G401.6 (cell line): ENCODE measurements around the gene MYL2.

Experiments
- FAIRE-seq: peaks from 2 replicates; lab custom pipeline; 2012; peaks lifted over from hg19 to GRCh38; lab: Jason Lieb, UNC

Gene MYL2

DNA sequence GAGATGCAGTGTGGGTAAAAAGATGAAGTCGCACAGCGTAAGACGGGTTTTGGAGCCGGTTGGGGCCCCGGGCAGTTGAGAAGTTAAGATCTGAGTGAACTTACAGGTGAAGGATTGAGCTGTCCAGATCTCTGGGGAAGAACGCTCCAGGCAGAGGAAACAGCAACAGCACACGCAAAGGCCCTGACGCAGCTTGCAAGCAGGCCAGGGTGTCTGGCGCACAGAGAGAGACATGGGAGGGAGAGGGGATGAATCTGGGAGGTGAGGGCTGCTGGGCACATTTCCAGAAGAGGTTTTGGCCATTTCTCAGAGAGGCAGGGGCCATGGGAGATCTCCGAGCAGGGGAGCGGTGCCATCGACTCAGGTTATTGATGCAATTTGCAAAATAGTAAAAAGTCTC, 31.0 kb downstream of the MYL2 start:
- FAIRE-seq, result no peak

GRCh38 chr12:110888256-110888991, 32.0 kb downstream of the MYL2 start:
- FAIRE-seq, result no peak

DNA sequence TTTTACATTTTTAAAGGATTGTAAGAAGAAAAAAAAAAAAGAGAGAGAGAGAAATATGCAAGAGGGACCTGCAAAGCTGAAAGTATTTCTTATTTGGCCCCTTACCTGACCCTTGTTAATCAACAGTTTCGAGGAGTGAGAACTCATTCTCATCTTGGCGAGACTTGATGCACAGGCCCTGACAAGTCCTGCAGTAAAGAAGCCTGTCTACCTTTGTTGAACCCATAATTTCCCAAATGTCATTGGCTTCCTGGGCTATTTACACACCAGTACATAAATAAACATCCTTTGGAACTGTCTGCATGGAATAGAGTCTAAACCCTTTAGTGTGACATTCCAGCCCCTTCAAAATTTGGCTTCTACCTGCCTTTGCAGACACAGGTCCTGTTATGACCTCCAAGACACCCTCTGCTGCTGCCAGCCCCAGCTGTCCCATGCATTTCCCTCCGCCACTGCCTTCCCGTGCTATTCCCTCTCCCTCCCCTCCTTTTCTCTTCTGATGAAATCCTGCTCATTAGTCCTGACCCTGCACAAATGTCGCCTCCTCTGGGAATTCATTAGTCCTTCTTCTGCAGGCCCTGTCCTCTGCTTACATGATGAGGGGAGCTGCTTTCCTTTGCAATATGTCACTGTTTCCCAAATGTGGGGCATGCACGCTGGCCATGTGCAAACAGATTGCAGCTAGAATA, 35.1 kb downstream of the MYL2 start:
- no peak for FAIRE-seq

GRCh38 chr12:110883251-110883650, 37.1 kb downstream of the MYL2 start:
- FAIRE-seq, result no peak

- no peak for FAIRE-seq
These were observed 39.7 kb downstream of the MYL2 start for GRCh38 chr12:110880651-110881050.

DNA sequence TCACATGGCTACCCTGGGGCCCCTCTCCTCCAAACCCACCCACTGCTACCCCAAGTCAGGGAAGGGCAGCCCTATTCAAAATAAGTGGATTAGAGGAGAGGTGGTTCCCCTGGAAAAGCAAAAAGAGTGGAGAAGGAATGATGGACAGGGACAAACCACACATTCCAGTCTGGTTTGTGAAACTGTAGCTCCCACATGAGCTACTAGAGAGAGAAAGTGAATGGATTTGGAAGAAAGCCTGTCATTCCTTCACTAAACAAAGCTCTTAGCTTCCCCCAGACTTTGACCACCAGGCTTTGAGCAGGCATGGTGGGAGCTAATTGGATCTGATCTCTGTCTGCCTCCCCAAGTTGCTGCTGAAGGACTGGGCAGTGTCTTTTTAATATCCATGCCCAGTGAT, 45.6 kb downstream of the MYL2 start:
- no peak for FAIRE-seq

- FAIRE-seq, result no peak
These were observed 46.0 kb downstream of the MYL2 start for GRCh38 chr12:110874351-110874750.

GRCh38 chr12:110872100-110872499, 48.3 kb downstream of the MYL2 start:
- FAIRE-seq, result no peak

DNA sequence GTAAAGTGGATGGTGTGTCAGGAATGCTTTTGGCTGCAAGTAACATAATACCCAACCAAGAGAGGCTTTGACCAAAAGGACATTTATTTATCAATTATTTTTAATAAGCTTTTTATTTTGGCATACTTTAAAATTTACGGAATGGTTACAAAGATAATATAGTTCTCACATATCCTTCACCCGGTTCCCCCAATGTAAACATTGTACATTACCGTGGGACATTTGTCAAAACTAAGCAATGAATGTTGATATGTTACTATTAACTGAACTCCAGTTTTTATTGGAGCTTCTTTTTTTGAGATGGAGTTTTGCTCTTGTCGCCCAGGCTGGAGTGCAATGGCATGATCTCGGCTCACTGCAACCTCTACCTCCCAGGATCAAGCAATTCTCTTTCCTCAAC, 50.6 kb downstream of the MYL2 start:
- no peak for FAIRE-seq

GRCh38 chr12:110869026-110869425, 51.4 kb downstream of the MYL2 start:
- FAIRE-seq, result no peak

DNA sequence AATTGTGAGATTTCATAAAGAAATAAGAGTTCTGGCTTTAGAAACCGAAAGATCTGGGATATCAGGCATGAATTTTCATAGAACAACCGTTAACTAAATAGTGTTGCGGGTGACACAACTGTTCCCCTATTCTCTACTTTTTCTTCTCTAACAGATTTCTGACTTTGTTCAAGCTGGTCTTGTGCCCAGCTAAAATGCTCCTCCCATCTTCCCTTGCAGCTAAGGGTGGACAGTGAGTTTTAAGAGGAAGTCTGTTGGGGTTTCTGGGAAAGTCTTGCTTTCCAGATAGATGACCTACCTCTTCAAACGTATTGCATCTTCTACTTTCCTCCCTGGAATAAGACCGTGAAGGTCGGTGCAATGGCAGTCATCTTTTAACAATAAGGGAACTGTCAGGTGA, 54.9 kb downstream of the MYL2 start:
- no peak for FAIRE-seq

GRCh38 chr12:110863161-110863560, 57.2 kb downstream of the MYL2 start:
- FAIRE-seq, result no peak

GRCh38 chr12:110862329-110862728, 58.0 kb downstream of the MYL2 start:
- FAIRE-seq, result no peak

DNA sequence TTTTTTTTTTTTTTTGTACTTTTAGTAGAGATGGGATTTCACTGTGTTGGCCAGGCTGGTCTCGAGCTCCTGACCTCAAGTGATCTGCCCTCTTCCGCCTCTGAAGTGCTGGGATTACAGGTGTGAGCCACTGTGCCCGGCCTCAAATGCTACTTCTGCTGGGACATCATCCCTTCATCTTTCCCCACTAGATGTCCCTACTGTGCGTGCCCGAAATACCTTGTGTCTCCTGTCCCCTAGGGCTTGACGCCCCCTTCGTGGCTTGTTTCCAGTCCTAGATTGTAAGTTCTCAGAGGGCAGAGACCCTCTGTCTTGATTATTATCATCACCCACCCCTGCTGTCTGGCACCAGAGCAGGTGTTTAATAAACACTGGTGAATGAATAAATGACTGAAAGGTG, 58.6 kb downstream of the MYL2 start:
- FAIRE-seq, result no peak
